Measurements from ENCODE around the gene GJD4. TPM values are rescaled to one million over a fixed set of nuclear protein-coding genes. Genes with fewer than 3 reads are reported as not detected.

GJD4 gene
- total RNA-seq, 4 donors from 2014 or later: not detected

DNA sequence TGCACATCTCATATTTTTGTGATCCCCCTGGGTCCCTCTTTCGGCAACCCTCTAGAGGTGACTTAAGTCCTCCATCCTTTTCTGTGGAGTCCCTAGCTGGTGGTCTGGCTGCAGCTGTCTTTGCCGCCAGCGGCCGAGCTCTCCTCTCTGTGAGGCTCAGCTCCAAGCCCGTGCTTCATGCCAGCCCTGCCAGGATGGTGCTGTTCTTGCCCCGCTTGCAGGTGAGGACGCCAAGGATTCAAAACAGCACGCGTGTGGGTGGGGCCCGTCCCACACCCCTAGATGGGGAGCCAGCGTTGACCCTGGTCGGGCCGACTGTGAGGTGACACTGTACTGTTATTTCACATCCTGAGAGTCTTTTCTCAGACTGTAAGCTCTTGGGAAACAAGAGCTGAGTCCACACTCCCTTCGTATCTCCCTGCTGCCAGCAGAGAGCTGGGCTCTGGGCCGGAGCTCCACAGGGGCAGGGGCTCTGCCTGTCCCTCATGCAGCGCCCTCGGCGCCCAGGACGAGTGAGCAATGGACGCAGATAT lies 36.6 kb upstream of the GJD4 start:
- no peak for TF ChIP-seq POLR2A (IDR thresholded peaks at IDR 0.05)
- no peak for TF ChIP-seq CTCF (IDR thresholded peaks at IDR 0.05)
- WGBS, 2 donors: 94 to 95% methylated on average over 20 of the region's 20 CpGs
- no peak overlapping the region for H3K4me3 ChIP-seq (ENCODE audit: low read depth, poor library complexity, severe bottlenecking)
- intact Hi-C loops (cut with DNase I; ENCODE audit: low total_unique reads): no loop called here
- peak in 1 of 2 donors; percentile 80 for DNase-seq (ENCODE audit: low spot score in 2 of 2)

GRCh38 chr10:35569111-35569707 lies 35.9 kb upstream of the GJD4 start:
- H3K4me3 ChIP-seq (ENCODE audit: low read depth, poor library complexity, severe bottlenecking): no peak overlapping the region
- peak in 1 of 2 donors; percentile 58 for DNase-seq (ENCODE audit: low spot score in 2 of 2)
- intact Hi-C loops (cut with DNase I; ENCODE audit: low total_unique reads): no loop called here
- TF ChIP-seq CTCF (IDR thresholded peaks at IDR 0.05) (no peak), POLR2A (IDR thresholded peaks at IDR 0.05) (no peak)
- WGBS, 2 donors: 88% methylated on average over 19 of the region's 19 CpGs

GRCh38 chr10:35569836-35570235 lies 35.3 kb upstream of the GJD4 start:
- no peak for DNase-seq (ENCODE audit: low spot score in 2 of 2)
- intact Hi-C loops (cut with DNase I; ENCODE audit: low total_unique reads): no loop called here
- 87 to 88% methylated on average over 4 of the region's 4 CpGs for WGBS, 2 donors
- no peak for TF ChIP-seq POLR2A (IDR thresholded peaks at IDR 0.05)
- TF ChIP-seq CTCF (IDR thresholded peaks at IDR 0.05): no peak
- no peak overlapping the region for H3K4me3 ChIP-seq (ENCODE audit: low read depth, poor library complexity, severe bottlenecking)

DNA sequence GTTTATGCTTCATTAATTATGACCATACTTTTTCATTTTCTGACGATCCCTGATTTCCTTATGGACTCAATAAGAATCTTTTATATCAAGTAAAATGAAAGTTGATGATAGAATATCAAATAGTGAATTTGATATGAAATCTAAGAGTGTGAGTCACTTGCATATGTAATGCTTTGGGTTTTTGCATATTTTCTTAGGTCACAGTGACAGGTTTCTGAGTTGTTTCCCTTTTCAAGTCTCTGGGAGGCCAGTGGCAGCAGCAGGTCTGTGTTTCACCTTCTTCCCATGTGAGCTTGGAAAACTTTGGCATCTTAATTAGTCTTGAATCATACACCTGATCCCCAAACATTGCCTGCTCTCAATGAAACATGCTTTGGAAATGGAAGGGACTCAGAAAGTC lies 34.7 kb upstream of the GJD4 start:
- WGBS, 2 donors: 92% methylated on average over 1 of the region's 1 CpG
- no peak overlapping the region for H3K4me3 ChIP-seq (ENCODE audit: low read depth, poor library complexity, severe bottlenecking)
- no peak for DNase-seq (ENCODE audit: low spot score in 2 of 2)
- TF ChIP-seq POLR2A (IDR thresholded peaks at IDR 0.05) (no peak), CTCF (IDR thresholded peaks at IDR 0.05) (no peak)
- intact Hi-C loops (cut with DNase I; ENCODE audit: low total_unique reads): no loop called here

- no peak for DNase-seq (ENCODE audit: low spot score in 2 of 2)
- no peak overlapping the region for H3K4me3 ChIP-seq (ENCODE audit: low read depth, poor library complexity, severe bottlenecking)
- WGBS, 2 donors: 98 to 100% methylated on average over 1 of the region's 1 CpG
- TF ChIP-seq CTCF (IDR thresholded peaks at IDR 0.05) (no peak), POLR2A (IDR thresholded peaks at IDR 0.05) (no peak)
- intact Hi-C loops (cut with DNase I; ENCODE audit: low total_unique reads): no loop called here
Measured at GRCh38 chr10:35572583-35572982, 32.6 kb upstream of the GJD4 start.

DNA sequence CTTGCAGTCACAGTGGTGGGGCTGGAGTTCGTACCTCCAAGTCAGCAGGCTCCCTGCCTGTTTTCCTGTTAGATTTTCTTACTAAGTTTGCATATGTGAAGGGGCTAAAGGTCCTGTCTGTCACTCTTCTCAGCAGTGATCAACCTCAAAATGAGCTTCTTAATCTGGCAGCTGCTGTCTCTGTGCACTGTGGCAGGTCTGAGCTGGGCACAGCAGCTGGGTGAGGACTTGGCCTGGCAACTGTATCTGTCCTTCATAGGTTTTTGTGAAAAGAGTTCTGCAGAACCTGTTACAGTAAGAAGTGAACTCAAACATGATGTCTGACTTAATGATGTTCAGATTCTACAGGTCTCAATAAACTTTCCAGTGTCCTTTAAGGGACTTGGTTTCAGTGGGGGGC lies 31.3 kb upstream of the GJD4 start:
- 100% methylated on average over 1 of the region's 1 CpG for WGBS, 2 donors
- intact Hi-C loops (cut with DNase I; ENCODE audit: low total_unique reads): no loop called here
- H3K4me3 ChIP-seq (ENCODE audit: low read depth, poor library complexity, severe bottlenecking): no peak overlapping the region
- TF ChIP-seq POLR2A (IDR thresholded peaks at IDR 0.05): no peak
- no peak for TF ChIP-seq CTCF (IDR thresholded peaks at IDR 0.05)
- DNase-seq (ENCODE audit: low spot score in 2 of 2): peak in 1 of 2 donors; percentile 31

Data from lower leg skin (tissue), 4 donors.